GM19238 (cell line): ENCODE measurements around the gene CA5A.
"Not testable (repeated sequence)": the region's sequence is repeated elsewhere in the genome, so short reads cannot be mapped to it uniquely, and the experiment has no call there.

Source experiments
- DNase-seq: peaks from one replicate; pipeline ENCODE4 v3.0.0; 2011; ENCODE audit warnings: low spot score; ENCODE audit not compliant: insufficient read length

The CA5A gene

DNA sequence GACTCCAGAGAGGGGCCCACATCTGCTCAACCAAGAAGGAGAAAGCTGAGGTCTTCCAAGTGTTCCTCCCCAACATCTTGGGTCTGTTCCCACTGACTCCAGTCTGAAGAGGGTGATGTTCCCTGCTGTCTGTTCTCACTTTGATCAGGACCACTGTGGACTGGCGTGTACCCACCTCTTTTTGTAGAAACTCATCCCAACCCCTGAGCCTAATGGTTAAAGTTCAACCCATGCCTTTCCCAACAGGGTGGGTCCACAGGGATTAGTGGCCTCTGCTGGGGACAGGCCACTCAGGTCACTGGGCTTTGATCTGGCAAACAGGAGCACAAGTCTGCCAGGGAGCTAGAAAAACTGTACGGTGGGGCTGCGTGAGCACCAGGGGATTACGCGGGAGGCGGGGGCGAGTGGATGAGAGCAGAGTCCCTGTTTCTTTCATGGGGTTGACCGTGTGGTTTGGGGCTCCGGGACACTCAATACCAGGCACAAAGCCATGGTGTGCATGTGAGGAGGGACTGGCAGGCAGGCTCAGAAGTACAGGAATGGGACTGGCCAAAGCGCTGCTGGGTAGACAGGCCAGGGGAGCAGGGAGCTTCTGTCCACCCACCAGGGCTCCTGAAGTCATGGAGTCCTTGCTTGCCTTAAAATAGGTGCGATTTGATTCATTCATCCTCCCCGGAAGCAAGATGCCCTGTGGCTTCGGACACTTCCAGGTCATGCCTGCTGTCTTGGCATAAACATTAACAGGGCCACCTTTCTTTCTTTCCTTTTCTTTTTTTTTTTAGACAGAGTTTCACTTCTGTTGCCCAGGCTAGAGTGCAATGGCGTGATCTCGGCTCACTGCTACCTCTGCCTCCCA, at the start of gene CA5A:
Gene CA5A (minus strand): TSS at position 155 of the 856 bp plus-strand sequence. CDS start 79 bp downstream, at position 76.
- no peak for DNase-seq

DNA sequence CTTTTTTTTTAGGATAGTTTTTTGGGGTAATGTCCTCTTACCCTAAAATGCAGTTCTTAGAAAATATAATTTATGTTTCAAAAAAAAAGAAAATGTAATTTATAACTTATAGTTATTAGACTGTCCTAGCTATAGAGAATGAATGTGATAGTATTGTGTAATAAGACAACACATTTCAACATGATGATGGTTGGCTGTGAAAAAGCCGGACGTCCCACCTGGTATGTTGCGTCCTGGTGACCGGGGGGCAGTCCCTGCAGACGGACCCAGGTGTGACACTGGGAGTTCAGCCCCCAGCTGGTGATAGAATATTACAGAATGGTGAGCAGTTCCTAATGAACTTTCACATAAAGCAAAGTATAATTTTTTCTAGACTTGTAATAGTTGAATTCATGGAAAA, 49.2 kb upstream of the CA5A start:
- DNase-seq = not testable (repeated sequence)

DNA sequence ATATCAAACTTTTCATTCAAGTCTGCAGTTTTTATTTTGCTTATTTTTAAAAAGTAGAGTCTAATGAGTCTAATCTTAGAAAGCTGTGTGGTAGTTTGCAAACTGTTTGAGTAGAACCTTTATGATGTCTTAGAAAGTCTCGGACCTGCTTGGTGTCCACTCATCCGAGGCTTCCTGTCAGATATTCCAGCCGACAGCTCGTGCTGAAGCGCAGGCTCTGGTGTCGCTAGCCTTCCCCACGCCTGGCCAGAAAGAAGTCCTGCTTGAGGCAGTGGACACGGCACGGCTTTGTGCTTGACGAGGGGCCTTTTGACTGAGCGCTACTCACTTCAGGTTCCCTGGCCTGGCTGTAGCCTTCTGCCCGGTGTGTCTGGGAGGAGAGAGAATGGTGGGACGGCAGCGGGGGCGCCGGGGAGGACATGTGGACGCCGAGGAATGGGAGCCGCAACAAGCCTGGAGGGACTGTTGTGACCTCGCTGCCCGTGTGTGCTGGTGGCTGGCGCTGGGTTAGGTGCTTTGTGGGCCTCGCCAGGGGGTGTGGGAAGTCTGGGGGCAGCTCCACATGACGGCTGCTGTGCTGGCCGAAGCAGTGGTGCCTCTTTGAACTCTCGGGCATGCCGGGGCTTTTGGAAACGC, 48.4 kb upstream of the CA5A start:
- no peak for DNase-seq

DNA sequence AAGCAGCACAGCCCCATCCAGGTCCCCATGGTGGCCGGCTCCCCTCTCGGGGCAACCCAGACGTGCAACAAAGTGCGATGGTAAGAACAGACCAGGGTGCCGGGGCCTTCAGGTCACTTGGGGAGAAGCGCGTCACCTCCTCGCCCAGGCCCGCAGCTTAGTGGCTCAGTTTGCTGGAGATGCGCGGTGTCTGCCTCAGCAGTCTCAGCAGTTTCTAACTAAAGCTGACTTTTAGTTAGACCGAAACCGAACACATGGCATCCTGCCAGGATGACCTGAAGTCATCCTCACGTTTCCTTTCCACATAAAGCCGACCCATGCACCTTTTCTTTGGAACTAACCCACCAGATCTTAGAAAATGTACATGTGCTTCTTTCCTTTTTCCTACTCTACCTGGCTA, 47.9 kb upstream of the CA5A start:
- not testable (repeated sequence) for DNase-seq

DNA sequence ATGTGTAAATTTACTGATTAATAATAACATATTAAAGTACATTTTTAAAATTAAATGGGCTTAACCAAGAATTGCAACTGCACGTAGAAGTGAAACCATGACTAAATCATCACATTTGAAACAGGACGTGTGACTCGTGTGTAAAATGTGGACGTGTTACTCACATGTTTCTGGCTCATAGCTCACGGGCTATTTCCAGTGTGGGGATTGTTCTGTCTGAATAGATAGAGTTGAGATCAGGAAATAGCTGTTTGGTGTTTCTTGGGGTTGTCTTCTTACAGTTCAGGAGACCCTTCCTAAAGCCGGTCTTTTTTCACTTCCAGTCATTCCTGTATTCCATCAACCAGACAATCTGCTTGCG, 47.4 kb upstream of the CA5A start:
- not testable (repeated sequence) for DNase-seq

DNA sequence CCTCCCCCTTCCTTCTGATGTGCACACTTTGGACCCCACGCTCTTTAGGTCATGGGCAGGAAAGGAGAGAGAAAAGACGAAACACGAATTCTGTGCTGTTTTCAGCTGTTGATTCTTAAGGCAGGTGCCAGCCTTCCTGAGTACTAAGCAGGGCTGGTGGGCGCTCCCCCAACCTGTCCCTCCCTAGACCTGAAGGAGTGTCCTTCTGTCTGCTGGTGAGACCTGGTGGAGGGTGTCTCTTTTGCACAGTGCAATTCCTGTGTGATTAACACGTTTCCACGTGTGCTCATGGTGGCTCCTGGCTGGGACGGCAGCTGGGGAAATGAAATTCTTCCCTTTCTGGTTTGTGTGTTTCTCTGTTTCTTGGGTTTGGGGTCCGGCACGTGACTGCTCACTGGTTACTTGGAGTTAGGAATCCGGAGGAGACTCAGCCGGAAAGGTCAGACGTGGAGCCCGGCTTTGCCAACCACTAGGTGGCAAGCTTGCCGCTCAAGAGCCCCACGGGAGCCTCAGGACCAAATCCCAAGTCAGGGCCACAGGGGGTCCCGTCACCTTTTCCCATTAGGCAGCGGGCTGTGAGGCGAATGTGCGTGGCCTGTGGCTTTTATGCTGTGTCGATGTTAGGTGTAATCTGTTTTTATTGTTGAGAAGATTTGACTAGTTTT, 46.9 kb upstream of the CA5A start:
- DNase-seq = not testable (repeated sequence)

DNA sequence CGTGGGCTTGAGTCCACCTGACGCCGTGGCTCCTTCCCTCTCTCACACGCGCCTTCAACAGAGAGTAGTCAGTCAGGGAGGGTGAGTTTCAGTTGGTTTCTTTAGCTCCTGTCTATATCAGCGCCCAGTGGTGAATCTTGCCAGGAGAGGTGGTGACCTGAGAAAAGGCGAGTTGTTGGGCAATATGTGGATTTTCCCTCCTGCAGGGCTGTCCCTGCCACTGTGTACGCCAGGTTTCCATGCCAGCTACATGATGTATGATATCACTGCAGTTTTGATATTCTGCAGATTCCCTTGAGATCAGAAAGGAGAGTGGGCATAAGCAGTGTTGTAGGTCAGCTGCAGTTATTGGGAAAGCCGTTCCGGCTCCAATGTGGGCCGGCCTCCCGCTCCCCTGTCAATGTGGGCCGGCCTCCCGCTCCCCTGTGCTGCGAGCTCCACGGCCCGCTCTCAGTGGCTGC, 46.3 kb upstream of the CA5A start:
- DNase-seq = no peak

DNA sequence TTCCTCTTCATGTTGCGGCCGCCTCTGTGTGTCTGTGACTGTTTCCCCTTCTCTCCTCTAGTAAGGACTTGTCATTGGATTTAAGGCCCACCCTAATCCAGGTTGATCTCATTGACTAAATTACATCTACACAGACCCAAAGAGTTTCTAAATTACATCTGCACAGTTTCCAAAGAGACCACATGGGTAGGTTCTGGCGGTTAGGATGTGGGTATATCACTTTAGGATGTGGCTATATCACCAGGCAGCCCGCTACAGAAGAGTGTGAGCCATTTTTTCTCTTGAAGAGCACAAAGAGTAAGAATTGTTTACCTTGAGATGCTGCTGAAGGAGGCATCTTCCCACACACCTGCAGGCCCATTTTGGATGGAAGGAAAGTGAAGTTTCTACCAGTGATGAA, 45.0 kb upstream of the CA5A start:
- not testable (repeated sequence) for DNase-seq

DNA sequence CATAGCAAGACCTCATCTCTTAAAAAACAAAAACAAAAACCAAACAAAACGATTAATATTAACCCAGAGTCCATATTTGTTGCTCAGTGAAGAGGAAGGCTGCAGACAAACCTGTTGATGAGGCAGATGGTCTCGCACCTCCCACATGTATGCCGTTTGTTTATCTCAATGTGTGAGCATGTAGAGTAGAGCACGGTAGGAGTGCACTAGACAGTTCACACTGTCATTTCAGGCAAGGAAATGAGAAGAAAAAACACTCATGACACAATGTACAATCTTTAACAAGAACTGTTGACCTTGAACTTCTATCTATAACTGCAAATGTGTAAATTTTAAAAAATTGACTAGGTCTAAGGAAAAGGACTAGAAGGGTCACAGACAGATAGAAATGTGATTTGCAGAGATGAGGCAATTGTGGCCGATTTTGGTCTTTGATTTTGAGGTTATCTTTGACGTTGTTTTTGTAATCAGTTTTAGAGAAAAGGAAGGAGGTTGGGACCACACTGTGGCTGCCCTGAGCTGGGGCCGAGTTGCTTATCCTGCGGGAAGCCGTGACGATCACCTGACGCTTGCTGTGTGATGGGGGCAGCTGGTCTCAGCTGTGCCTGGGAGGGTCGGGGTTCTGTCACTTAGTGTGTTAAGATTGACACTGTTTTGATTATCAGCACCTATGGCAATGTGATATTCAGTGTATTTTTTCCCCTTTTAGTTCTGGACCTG, 43.7 kb upstream of the CA5A start:
- not testable (repeated sequence) for DNase-seq

DNA sequence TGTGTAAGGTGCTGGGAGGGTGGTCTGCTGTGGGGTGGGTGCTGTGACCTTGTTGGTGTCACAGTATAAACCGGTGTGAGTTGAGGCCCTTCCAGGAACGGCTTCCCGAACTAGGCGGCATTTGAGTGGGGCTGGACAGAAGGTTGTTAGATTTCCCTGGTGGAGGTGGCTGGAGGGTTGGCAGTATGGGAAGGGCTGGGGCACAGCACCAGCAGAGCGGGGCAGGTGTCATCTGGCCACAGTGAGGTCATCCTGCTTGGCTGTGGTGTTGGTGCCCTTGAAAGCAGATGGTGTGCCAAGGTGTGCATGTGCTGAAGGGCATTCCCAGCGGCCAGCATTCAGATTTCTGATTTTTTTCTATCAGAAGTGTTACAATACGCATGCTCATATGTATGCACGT, 43.0 kb upstream of the CA5A start:
- DNase-seq = no peak

DNA sequence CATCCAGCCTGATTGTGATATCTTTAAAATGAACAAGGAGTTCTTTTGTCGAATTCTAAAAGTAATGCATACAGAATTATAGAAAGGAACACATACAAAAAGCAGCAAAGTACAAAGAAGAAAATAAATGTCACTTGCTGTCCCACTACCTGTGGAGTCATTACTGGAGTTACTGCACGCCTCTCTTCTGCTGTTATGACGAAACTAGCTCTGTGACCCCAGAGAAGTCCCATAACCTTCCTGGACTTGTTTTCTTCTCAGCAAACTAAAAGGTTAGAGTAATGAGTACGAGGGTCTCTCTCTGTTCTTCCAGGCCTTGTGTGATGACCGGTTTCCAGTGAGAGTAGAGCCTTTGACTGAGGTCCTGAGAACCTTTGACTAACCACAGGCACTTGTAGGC, 41.8 kb upstream of the CA5A start:
- no peak for DNase-seq

DNA sequence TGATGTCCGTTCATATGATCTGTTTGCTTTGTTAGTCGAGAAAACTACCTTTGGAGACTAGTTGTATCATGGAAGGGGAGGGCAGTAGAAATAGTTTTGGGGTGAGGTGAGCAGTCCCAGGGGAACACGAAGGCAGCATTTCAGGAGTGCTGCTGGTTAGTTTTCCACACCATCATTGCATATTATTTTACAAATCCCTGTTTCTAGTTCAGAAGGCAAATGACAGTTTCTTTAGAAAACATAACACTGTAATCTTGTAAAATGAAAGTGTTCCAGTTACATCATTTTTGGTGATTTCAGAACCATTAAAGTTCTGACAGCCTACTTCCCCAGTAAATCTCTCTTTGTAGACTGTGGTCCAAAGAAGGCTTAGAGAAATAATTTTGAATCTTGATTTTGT, 40.3 kb upstream of the CA5A start:
- DNase-seq = no peak

DNA sequence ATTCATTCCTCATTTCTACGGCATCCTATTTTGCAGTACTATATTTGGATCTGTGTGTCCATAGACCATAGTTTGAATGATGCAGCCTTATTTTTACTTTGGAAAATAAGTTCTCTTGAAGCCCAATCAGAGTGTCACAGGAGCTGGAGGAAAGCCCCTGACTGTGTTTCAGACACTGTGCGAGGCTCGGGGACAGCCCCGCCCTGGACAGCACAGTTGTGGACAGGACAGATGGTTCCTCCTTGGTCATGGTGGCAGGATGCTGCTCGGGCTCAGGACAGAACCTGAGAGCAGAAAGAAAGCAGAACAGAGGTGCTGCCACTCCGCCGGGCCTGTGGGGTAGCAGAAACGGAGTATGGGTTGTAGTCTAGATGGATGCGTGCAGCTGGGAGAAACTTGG, 37.8 kb upstream of the CA5A start:
- DNase-seq = no peak

DNA sequence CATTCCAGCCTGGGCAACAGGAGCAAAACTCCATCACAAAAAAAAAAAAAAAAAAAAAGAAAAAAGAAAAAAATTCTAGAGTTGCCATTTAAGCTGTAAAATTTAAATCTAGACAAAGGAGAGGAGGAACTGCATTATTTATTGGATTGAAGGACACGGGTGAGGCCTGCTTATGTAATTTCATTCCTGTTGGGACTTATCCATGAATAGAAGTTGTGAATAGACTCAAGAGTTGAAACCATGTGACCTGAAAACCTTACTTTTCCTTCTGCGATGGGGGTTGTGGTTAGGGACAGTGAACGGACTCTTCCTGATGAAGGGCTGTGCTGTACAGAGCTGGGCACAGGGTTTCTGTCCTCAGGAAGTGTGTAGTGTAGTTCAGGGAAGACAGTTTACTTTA, 37.4 kb upstream of the CA5A start:
- no peak for DNase-seq

DNA sequence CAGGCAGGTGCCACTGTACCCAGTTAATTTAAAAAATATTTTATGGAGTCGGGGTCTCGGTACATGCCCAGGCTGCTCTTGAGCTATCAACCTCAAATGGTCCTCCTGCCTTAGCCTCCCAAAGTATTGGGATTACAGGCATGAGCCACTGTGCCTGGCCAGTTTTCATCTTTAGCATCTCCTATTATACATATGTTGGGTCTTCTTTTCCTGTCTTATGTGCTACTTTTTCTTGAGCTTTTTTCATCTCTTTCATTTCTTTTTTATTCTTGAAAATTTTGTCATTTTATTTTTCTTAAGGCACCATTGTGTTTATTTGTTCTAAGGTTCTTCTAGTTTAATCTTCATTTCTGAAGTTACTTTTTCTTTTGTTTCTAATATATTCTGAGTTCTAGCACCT, 35.6 kb upstream of the CA5A start:
- no peak for DNase-seq

DNA sequence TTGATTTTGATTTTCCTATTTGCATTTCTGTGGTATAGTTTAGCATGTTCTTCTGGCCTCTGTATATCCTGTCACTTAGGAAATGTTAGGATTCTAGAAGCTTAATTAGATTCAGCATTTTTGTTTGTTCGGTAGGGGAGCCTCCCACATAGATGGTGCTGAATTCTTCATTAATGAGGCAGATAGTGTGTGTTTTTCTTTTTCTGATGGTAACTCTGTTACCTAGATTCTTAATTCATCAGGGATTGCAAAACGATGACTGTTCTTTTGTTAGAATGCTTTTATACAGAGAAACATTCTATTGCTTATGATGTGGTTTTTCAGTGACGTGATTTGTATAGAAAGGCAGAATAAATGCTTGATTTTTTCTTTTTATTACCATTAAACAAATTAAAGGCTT, 33.9 kb upstream of the CA5A start:
- no peak for DNase-seq

DNA sequence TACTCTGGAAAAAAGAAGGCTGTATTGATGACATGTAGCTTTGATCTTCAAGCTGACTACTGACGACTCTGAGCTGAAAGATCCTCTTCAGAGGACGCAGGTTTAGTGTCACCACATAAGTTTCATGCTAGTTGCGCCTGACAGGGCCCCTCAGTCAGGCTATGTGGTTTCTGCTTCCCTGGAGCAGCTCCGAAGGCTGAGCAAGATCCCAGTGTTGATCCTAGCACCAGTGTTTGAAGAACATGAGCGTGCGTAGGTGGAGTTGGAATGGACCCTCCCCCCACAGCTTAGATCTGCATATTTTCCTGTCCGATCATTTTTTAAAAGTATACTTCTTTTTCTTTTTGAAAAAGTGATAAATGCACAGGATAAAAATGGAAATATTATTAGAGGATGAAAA, 32.2 kb upstream of the CA5A start:
- no peak for DNase-seq

DNA sequence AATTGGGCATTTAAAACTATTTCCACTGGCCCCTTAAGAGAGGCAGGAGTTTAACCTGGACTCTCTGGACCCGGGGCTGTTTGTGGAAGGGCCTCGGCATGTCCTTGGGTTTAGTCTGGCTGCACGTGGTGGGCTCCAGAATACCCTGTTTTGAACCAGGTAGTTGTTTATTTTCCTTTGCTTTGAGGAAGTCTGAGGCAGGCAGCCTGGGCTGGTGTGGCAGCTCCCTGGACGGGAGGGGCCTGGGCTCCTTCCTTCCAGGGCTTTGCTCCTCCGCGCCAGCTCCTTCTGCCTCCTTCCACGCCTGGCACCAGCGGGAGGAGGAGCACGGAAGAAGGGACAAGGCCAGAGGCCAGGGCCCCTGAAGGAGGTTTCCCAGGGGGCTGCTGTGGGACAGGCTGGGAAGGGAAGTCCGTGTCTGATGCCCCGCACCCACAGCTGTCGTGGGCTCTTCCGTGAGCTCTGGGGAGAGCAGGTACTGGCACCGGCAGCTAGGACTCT, 30.4 kb upstream of the CA5A start:
- DNase-seq = no peak

DNA sequence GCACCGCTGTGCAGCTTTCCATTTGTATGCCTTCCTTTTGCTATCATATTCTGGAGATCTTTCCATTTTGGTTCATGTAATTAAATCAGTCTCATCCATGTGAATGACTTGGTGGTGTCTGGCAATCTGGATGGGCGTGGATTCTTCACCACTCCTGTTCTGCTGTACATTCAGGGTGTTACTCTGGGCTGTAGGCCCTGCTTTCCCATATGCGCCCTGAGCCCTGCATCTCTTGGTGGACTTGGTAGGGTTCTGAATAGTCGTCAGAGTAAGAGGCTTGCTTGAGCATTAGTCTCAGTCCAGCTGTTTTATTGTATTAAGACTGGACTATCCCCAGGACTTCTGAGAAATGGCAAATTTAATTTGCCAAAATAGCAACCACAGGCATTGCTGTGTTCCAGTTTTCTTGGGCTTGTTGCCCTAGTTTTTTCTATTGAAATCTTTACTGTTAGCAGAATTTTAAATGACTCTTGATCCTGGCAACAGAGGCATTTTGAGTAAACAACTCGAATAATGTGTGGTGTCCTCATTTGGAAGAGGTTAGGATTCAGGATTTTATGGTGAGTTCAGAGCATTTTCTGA, 29.8 kb upstream of the CA5A start:
- no peak for DNase-seq

DNA sequence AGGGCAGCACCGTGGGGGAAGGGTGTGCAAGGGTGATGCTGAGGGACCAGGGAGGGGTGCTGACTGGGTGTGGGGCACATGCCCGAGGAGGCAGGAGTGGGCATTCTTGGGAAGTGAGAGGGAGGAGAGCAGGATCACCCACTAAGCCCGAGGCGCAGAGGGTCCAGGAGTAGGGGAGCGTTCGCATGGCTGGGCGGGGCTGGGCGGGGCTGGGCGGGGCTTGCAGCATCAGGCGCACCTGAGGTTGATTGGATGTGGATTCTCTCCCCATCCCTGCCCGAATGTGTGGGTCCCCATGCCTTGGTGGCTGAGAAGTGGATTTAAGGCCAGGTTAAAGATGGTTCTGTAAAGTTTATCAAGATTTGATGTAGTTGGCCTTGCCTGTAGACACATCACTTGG, 29.1 kb upstream of the CA5A start:
- no peak for DNase-seq

DNA sequence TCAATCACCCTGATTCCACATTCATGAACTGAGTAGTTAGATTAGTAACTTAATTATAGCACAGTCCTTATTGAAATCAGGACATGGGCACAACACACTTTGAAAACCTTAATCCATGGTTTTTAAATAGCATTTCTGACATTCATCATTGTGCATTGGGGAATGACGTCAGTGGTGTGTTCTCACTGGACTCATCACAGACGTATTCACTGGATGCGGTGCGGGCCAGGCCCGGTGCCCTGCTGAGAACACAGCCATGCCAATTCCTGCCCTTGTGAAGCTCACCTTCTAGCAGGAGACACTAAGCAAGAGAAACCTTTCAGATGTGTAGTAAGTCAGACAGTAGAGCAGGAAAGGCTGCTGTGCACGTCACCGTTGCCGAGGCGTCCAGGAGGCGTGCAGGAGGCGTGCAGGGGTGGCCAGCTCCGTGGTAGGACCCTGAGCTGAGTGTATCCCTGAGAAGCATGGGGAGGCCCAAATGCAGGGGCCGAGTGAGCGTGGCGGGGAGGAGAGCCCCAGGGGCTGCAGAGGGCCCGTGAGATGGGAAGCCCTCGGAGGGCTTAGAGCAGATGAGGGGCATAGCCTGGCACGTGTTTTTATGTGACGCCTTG, 27.8 kb upstream of the CA5A start:
- DNase-seq = no peak
